ENCODE measurements around the gene RAD23B.
"Not testable (repeated sequence)": the region's sequence is repeated elsewhere in the genome, so short reads cannot be mapped to it uniquely, and the experiment has no call there.

The RAD23B gene

DNA sequence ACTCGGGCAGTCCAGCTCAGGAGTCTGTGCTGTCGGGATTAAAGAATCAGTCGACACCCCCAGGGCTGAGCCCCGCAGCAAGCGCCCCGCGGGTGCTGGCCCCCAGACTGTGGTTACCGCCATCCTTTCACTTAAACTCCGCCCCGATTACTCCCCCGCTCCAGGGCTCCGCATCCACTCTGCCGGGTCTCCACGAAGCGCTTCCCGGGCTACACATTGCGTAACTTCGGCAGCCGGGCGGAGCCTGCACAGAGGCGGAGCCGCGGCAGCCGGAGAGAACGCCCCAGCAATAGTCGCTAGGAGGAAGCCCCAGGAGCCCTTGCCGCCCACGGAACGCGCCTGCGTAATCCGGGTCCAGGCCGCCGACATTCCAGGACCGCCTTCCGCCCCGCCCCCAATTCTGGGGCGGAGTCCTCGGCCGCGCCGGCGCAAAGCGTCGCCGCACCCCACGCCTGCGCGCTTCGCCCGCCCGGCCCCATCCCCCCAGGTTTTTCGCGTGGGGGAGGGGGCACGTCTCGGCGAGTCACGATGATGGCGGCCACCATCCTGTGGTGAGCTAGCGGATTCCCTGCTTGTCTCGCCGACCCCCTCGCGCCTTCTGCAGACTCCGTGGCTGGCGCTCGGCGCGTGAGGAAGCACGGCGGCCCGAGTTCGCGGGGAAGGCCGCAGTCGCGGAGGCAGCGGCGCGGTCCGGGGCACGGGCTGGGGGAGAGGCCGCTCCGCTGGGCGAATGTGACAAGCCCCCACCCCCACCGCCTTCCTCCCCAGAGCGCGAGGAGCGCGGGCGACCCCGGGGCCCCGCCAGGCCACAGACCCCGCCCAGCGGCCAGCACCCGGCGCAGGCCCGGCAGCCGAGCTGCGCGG is at the start of gene RAD23B:
Gene RAD23B, plus strand, starts transcription at position 521 of the 864 bp plus-strand sequence. CDS start 351 bp downstream, outside the sequence.
- peak; percentile 99 for DNase-seq (ENCODE audit: low read depth)

DNA sequence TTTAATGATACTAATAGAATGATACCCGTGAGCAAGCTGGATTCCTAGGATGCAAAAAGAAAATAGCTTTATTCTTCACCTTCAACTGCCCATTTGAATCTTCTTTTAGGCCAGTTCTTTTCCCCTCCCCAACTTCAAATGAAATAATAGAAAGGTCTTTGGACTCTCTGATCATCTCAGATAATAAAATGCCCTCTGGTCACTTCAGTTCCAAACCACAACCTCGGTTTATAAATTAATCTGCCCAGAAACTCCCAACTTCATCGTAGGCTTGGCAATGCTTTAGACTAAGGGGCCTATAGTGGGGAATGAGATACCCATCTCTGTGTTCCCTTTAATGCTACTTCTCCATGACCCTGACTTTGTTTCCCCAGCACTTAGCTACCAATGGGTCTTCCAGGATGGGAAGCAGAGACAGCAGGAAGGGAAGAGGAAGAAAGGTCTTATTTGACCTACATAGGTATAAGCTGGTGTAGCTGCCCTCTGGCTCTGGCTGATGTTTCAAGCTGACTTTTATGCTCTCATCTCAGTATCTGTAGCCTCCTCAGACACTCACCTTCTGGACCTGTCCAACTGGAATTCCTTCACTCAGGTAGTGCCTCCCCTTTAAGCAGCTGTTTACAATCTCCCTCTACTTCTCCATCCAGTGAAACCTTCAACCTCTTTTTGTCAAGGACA is 47.2 kb upstream of the RAD23B start:
- DNase-seq (ENCODE audit: low read depth): no peak

DNA sequence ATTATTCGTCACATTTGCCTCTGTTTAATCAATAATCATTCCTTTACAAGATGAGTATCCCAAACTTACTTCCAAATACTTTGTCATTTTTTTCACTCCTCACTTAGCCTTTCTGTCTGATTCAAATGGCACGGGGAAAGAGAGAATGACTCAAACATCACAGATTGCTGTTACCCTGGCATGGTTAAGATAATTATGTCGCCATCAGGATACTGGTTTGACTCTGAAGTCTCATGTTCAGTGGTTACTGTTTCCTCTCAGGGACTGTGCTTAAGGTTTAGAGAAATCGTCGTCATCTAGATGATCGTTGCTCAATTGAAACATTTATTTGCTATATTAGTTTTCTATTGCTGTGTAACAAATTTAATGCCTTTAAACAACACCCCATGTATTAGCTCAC is 45.2 kb upstream of the RAD23B start:
- no peak for DNase-seq (ENCODE audit: low read depth)

GRCh38 chr9:107239474-107239873 is 43.6 kb upstream of the RAD23B start:
- DNase-seq (ENCODE audit: low read depth): peak; percentile 63

DNA sequence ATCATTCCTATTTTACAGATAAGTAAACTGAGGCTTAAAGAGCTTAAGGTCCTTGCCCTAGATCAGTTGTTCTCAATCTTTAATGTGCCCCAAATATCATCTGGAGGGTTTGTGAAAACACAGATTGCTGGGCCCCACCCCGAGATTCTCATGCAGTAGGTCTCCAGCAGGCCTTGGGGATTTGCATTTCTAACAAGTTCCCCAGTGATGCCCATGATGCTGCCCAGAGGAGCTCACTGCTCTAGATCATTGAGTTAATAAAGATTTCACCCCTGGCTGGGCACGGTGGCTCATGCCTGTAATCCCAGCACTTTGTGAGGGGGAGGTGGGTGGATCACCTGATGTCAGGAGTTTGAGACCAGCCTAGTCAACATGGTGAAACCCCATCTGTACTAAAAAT is 42.8 kb upstream of the RAD23B start:
- DNase-seq (ENCODE audit: low read depth): no peak

DNA sequence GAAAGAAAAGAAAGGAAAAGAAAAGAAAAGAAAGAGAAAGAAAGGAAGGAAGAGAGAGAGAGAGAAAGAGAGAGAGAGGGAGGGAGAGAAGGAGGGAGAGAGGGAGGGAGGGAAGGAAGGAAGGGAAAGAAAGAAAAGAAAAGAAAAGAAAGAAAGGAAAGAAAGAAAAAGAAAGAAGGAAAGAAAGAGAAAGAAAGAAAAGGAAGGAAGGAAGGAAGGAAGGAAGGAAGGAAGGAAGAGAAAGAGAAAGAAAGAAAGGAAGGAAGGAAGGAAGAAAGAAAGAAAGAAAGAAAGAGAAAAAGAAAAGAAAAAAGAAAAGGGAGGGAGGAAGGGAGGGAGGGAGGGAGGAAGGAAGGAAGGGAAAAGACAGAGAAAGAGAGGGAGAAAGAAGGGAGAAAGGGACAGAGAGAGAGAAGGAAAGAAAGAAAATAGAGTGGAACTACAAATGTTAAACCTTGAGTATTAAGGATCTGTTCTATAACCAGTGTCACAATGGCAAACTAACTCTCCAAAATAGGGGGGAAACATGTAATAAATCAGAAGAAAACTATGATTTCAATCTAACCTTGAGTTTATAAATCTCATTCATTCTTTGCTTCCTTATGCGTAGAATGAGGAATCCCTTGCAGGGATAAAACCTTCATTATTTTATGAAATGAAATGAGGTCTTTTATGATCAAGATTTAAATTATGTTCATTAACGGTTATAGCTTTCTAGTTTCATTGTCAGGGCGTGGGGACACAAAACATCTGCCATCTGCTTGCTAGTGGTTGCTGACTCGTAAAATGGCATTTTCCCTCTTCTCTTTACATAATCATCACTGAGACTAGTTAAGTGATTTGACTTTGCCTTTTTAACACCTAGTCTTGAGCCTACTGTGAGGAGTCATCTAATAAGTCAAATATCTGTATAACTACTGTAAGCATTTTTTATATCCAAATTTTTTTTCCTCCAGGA is 40.7 kb upstream of the RAD23B start:
- peak; percentile 60 for DNase-seq (ENCODE audit: low read depth)

DNA sequence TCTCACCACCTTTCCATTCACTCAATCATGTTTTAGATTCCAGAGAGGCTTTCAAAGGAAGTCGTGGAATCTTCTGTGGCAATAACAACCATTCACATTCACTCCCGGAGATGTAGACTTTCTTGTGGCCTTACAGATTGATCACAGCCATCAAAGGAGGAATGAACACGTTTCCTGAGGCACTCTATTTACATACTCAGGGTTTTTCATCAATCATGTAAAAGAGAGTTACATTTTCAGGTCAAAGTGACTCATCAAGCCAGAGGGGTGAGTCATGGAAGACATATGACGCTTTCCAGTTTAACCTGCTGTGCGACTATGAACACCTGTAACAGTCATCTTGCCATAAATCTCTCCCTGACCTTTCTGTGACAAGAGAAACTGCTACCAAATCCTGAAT is 39.3 kb upstream of the RAD23B start:
- peak; percentile 86 for DNase-seq (ENCODE audit: low read depth)

DNA sequence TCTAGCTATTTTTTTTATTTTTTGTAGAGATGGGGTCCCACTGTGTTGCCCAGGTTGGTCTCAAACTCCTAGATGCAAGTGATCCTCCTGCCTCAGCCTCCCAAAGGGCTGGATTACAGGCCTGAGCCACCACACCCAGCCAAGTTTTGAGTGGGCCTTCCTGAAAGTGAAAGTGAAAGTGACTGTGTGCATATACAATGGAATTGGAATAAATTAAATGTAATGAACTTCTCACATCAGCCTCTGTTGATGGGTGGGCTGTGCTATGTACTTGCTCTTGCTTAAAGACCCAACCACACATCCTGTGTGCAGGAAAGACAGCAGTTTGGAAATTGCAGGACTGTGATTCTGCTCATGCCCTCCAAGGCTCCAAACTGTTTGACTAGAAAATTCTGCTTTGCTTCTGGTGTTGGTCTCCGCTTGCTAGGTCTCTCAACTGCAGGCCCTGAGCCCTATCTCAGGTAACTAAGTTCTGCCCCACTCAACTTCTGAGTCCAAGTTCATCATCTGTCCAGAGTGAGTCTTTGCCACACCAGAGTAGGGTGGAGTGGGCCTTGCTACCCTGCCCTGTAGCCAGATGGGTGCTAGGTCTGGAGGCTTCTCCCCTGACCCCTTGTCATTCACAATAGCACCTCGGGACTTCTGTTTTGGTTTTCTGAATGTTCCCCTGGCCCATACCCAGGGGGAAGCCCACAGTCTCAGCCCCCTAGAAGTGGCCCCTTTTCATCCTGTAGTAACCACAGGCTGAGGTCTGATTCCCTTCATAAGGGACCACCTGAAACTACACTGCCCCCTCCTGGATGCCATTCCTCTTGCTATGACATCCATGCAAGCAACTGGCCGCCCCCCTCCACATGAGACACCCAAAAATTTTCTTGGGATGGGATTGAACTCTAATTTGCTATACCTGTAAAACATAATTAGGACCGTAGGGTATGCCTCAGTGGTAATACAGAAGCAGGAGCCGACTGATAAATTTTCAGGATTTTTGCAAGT is 36.5 kb upstream of the RAD23B start:
- DNase-seq (ENCODE audit: low read depth): peak; percentile 13

DNA sequence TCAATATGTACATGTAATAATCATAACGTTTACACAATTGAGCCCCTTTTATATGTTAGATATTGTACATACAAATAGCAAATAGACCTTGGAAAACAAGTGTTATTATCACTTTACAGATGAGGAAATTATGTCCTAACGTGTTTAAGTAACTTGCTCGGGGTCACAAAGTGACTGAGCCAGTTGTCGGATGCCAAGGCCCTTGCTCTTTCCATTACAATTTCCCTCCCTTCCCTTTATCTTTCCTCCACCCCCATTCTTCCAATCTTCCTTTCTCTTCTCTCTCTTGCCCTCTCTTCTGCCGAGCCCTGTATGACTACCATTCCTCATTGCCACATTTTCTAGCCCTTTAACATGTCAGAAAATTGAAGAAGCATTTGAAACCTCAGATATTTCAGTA is 34.4 kb upstream of the RAD23B start:
- DNase-seq (ENCODE audit: low read depth): no peak

GRCh38 chr9:107249131-107249533 is 33.9 kb upstream of the RAD23B start:
- peak; percentile 45 for DNase-seq (ENCODE audit: low read depth)

DNA sequence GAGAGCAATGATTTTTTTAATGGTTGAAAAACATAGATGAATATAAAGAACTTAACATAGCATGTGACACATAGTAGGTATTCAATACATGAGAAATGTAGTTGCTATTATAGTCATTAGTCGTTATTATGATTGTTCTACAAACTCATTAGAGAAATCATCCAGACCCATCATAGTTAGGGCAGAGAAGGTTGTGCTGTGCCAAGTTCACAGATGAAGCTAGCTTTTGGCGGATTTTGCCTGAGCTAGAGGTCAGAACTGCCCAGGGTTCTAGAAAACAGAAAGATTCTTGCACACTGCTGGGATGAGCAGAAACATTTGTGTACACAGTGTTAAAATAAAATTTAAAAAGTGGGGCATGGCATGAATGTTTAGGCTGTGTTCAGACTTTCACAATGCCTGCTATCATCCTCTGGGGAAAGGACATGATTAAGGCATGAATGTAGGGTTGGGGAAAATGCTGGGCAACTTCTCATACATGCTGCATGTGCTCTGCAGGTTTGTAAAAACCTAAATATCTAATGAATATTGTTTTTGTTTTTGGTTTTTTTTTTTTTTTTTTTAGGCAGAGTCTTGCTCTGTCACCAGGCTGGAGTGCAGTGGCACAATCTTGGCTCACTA is 33.3 kb upstream of the RAD23B start:
- DNase-seq (ENCODE audit: low read depth): no peak

DNA sequence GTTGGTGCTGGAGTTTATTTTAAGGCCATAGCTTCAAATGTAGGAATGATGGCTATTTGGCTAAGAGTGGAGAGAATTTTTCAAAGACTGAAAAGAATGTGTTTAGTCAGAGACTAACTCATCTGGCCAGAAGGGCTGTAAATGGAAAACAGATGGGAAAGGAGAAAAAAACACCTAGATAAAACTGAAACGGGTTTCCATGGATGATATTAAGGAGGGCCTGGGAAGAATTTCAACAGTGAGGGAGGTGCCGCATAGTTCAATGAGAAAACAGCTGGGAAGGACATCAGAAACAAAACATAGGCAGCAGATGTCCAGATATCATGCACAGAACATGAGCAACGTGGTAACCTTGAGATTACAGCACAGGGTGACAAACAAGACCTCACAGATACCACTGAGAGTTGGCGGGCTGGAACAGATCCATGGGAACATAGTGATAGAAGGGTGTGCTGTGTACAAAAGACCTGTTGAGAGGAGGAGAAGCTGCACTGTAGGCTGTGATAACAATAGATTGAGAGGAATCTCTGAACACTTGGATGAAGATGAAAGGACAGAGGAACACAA is 31.2 kb upstream of the RAD23B start:
- peak; percentile 52 for DNase-seq (ENCODE audit: low read depth)

DNA sequence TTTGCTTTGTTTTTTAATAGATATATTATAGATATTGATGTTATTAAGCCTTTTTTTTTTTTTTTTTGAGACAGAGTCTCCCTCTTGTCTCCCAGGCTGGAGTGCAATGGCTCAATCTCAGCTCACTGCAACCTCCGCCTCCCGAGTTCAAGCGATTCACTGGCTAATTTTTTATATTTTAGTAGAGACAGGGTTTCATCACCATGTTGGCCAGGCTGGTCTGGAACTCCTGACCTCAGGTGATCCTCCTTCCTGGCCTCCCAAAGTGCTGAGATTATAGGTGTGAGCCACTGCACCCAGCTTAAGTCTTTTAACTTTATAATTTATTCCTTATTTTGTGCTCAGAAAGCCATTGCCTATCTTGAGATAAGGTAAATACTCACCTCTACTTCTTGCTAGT is 24.2 kb upstream of the RAD23B start:
- no peak for DNase-seq (ENCODE audit: low read depth)

- DNase-seq (ENCODE audit: low read depth): not testable (repeated sequence)
These were observed 23.2 kb upstream of the RAD23B start for GRCh38 chr9:107259751-107260313.

DNA sequence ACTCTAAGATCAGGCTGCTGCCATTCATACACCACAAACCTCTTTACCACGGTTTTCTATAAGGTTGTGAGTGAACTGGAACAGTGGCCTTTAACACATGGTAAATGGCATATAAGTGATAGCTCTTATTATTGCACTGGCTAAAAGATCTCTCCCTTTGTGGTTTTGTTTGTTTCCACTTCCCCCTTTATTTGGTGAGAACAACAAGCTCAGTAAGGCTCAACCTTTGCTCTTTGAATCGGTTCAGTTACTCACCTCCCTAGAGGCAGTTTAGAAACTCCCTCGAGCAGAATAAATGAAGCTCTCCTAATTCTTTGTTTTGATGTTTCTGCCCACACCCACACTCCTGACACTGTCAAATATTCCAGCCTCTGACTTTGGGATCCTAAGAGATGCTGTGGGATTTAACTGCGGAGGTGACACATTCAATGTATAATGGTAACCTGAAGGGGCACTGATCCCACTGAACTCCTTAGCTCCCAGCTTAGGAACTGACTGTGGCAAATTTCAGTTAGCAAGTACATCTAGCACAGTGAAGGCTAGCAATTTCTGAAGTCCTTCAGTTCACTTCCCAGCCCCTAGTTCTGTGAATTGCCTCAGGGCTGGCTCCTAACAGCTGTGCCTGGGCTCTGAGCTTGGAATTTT is 22.5 kb upstream of the RAD23B start:
- peak; percentile 25 for DNase-seq (ENCODE audit: low read depth)

GRCh38 chr9:107261106-107261505 is 22.0 kb upstream of the RAD23B start:
- DNase-seq (ENCODE audit: low read depth): no peak

DNA sequence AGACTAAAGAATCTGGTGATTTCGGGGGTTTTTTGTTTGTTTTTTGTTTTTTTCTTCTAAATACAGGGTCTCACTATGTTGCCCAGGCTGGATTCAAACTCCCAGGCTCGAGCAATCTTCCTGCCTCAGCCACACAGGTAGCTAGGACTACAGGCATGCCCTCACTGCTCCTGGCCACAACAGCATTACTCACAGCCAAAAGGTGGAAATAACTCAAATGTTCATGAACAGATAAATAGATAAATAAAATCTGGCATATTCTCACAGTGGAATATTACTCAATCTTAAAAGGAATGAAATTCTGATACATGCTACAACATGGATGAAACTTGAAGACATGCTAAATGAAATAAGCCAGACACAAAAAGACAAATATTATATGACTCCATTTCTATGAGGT is 19.8 kb upstream of the RAD23B start:
- no peak for DNase-seq (ENCODE audit: low read depth)

GRCh38 chr9:107266624-107267368 is 16.3 kb upstream of the RAD23B start:
- DNase-seq (ENCODE audit: low read depth): no peak

- no peak for DNase-seq (ENCODE audit: low read depth)
These were observed 14.5 kb upstream of the RAD23B start for GRCh38 chr9:107268560-107268959.

Measured in ELR (cell line).